OCI-LY1 (cell line): Measurements from ENCODE around the gene ZNRD2.

Source experiments
- H2AFZ ChIP-seq: fragments of 200-600 bp; sonication (generic), shearing (Covaris generic); 2 replicates; pipeline ENCODE4 v1.6.0; 2014; ENCODE audit warnings: antibody characterized with exemption, mild to moderate bottlenecking, low read length
- H3F3A ChIP-seq: fragments of 200-600 bp; sonication (generic), shearing (Covaris generic); 2 replicates; pipeline ENCODE4 v1.6.0; 2014; ENCODE audit warnings: mild to moderate bottlenecking, antibody characterized with exemption, low read length, moderate library complexity; ENCODE audit not compliant: insufficient read depth
- H3K27ac ChIP-seq: fragments of 200-600 bp; sonication (generic); 2 replicates; pipeline ENCODE4 v1.5.1; 2014; ENCODE audit warnings: low read length, mixed run types, mild to moderate bottlenecking, low read depth; ENCODE audit not compliant: poor library complexity, severe bottlenecking
- H3K27me3 ChIP-seq: fragments of 200-600 bp; sonication (generic); 2 replicates; pipeline ENCODE4 v1.6.0; 2014; ENCODE audit warnings: antibody characterized with exemption, mild to moderate bottlenecking, low read length, moderate library complexity; ENCODE audit not compliant: insufficient read depth
- H3K36me3 ChIP-seq: fragments of 200-600 bp; sonication (generic); 2 replicates; pipeline ENCODE4 v1.6.1; 2014; ENCODE audit warnings: mild to moderate bottlenecking, antibody characterized with exemption, low read length, moderate library complexity, mixed read lengths; ENCODE audit not compliant: insufficient read depth
- H3K4me1 ChIP-seq: fragments of 200-600 bp; sonication (generic); 2 replicates; pipeline ENCODE4 v1.5.1; 2014; ENCODE audit warnings: mild to moderate bottlenecking, low read length, moderate library complexity; ENCODE audit not compliant: insufficient read depth, severe bottlenecking
- H3K4me2 ChIP-seq: fragments of 200-600 bp; sonication (generic), shearing (Covaris generic); 2 replicates; pipeline ENCODE4 v1.6.1; 2014; ENCODE audit warnings: low read length
- H3K4me3 ChIP-seq: fragments of 200-600 bp; sonication (generic); 2 replicates; pipeline ENCODE4 v1.5.1; 2014; ENCODE audit warnings: low read length, low read depth, mild to moderate bottlenecking, mixed read lengths; ENCODE audit not compliant: poor library complexity, severe bottlenecking
- H3K79me2 ChIP-seq: fragments of 200-600 bp; shearing (Covaris generic); 2 replicates; pipeline ENCODE4 v1.6.1; 2016; ENCODE audit warnings: mixed run types, low read length, mixed read lengths; ENCODE audit not compliant: insufficient read depth
- H3K9ac ChIP-seq: fragments of 200-600 bp; sonication (generic), shearing (Covaris generic); 2 replicates; pipeline ENCODE4 v1.6.1; 2014; ENCODE audit warnings: mild to moderate bottlenecking, low read length, mixed read lengths
- H3K9me2 ChIP-seq: fragments of 200-600 bp; sonication (generic), shearing (Covaris generic); 2 replicates; pipeline ENCODE4 v1.6.1; 2014; ENCODE audit warnings: low read depth, mild to moderate bottlenecking, low read length, mixed read lengths
- H3K9me3 ChIP-seq: fragments of 200-600 bp; shearing (Covaris generic); 2 replicates; pipeline ENCODE4 v1.6.1; 2014; ENCODE audit warnings: low read length, mixed read lengths
- H4K20me1 ChIP-seq: fragments of 200-600 bp; sonication (generic), shearing (Covaris generic); 2 replicates; pipeline ENCODE4 v1.6.0; 2016; ENCODE audit warnings: mild to moderate bottlenecking, low read length; ENCODE audit not compliant: insufficient read depth
- CTCF ChIP-seq: fragments of 200-600 bp; sonication (generic), shearing (Covaris generic); IDR thresholded peaks from 2 replicates; pipeline ENCODE4 v1.5.1; 2017; ENCODE audit warnings: mild to moderate bottlenecking, antibody characterized with exemption, low read length, moderate library complexity, mixed read lengths
- EZH2 ChIP-seq: fragments of 200-600 bp; sonication (generic), shearing (Covaris generic); IDR thresholded peaks from 2 replicates; pipeline ENCODE4 v1.8.0; 2017; ENCODE audit warnings: borderline replicate concordance, mixed run types, mild to moderate bottlenecking, antibody characterized with exemption, low read length, moderate library complexity, mixed read lengths

The ZNRD2 gene

GRCh38 chr11:65580031-65580692 lies 9.9 kb downstream of the ZNRD2 start:
- Histone ChIP-seq H4K20me1 (no peaks in the 10 kb centered on the region), H3K4me2 (no peak overlapping the region), H3K27me3 (peaks cover 5% of the 10 kb centered on the region), H3K4me1 (peaks cover 12% of the 10 kb centered on the region), H3K27ac (no peak overlapping the region), H3K9me2 (no peaks in the 10 kb centered on the region), H3K4me3 (no peak overlapping the region), H3F3A (no peaks in the 10 kb centered on the region; the same call in 1 of the 2 replicates), H3K36me3 (no peaks in the 10 kb centered on the region), H3K9me3 (no peaks in the 10 kb centered on the region), H3K79me2 (no peaks in the 10 kb centered on the region), H2AFZ (no peak overlapping the region), H3K9ac (no peak overlapping the region)
- TF ChIP-seq CTCF: no peak
- no peak for TF ChIP-seq EZH2

- Histone ChIP-seq H3K36me3 (no peaks in the 10 kb centered on the region), H4K20me1 (no peaks in the 10 kb centered on the region)
- no peak for TF ChIP-seq CTCF
- TF ChIP-seq EZH2: no peak
These were observed 10.5 kb downstream of the ZNRD2 start for GRCh38 chr11:65580756-65581155.

GRCh38 chr11:65581928-65582327 lies 11.7 kb downstream of the ZNRD2 start:
- Histone ChIP-seq H3K9ac (no peak overlapping the region), H3K4me2 (no peak overlapping the region), H3K4me3 (no peak overlapping the region), H3K4me1 (no peaks in the 10 kb centered on the region), H2AFZ (no peak overlapping the region), H3K27me3 (peaks cover under 1% of the 10 kb centered on the region), H3K27ac (no peak overlapping the region), H3K79me2 (no peaks in the 10 kb centered on the region), H3F3A (no peaks in the 10 kb centered on the region), H4K20me1 (no peaks in the 10 kb centered on the region), H3K9me2 (no peaks in the 10 kb centered on the region), H3K9me3 (no peaks in the 10 kb centered on the region), H3K36me3 (no peaks in the 10 kb centered on the region)
- TF ChIP-seq EZH2: no peak
- TF ChIP-seq CTCF: no peak

More at GRCh38 chr11:65580756-65581155, 10.5 kb downstream of the ZNRD2 start:
- Histone ChIP-seq H3K4me1 (peaks cover 6% of the 10 kb centered on the region), H3K27me3 (peaks cover 5% of the 10 kb centered on the region), H3K4me3 (no peak overlapping the region), H3K79me2 (no peaks in the 10 kb centered on the region), H3K27ac (no peak overlapping the region), H3K9me3 (no peaks in the 10 kb centered on the region), H3K9me2 (no peaks in the 10 kb centered on the region), H2AFZ (no peak overlapping the region), H3K9ac (no peak overlapping the region), H3F3A (no peaks in the 10 kb centered on the region), H3K4me2 (no peak overlapping the region)
